Fibroblast of villous mesenchyme (primary cell): ENCODE results near the gene EXPH5. TPM values are rescaled to one million over a fixed set of nuclear protein-coding genes. Genes with fewer than 3 reads are reported as not detected.
"Not testable (repeated sequence)": the region's sequence is repeated elsewhere in the genome, so short reads cannot be mapped to it uniquely, and the experiment has no call there.

ENCODE experiments used
- DNase-seq: peaks from one replicate; pipeline ENCODE4 v3.0.0-alpha.2; 2010; ENCODE audit warnings: low read depth
- H3K4me3 ChIP-seq: 2 replicates; pipeline ENCODE4 v1.5.1; 2011; ENCODE audit warnings: low read depth, mild to moderate bottlenecking, low read length
- total RNA-seq: library from RNA; depleted of rRNA; stranded (reverse); fragments of >200 nt; gene quantifications from 2 replicates; pipeline ENCODE4 v1.2.3, GENCODE V29; 2012
- TF ChIP-seq, protein P1 (sequence below): IDR thresholded peaks from 2 replicates; pipeline ENCODE4 v1.5.1; 2012; ENCODE audit warnings: low read depth, mild to moderate bottlenecking, low read length; ENCODE audit not compliant: insufficient read depth

EXPH5 gene
- total RNA-seq, 1 donor, result 2.2 TPM

DNA sequence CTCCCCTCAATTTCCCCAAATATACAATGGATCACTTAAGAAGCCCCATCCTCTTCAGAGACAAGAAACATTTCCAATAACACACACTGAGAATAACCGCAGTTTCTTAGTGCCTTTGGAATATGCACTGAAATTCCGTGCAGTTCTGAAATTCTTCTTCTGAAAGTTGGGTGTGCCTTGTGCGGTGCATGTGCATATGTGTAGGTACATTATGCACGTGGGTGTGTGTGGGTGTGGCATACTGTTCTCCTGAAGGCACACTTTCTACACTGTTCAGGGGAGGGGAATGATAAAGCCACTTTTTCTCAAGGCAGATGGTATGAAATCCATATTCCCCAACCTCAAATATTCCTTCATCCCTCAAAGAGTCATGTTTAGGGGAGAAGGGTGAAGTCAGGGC, 1.7 kb downstream of the EXPH5 start:
- no peak overlapping the region for H3K4me3 ChIP-seq
- TF ChIP-seq, protein P1, sequence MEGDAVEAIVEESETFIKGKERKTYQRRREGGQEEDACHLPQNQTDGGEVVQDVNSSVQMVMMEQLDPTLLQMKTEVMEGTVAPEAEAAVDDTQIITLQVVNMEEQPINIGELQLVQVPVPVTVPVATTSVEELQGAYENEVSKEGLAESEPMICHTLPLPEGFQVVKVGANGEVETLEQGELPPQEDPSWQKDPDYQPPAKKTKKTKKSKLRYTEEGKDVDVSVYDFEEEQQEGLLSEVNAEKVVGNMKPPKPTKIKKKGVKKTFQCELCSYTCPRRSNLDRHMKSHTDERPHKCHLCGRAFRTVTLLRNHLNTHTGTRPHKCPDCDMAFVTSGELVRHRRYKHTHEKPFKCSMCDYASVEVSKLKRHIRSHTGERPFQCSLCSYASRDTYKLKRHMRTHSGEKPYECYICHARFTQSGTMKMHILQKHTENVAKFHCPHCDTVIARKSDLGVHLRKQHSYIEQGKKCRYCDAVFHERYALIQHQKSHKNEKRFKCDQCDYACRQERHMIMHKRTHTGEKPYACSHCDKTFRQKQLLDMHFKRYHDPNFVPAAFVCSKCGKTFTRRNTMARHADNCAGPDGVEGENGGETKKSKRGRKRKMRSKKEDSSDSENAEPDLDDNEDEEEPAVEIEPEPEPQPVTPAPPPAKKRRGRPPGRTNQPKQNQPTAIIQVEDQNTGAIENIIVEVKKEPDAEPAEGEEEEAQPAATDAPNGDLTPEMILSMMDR, result no peak
- no peak for DNase-seq

DNA sequence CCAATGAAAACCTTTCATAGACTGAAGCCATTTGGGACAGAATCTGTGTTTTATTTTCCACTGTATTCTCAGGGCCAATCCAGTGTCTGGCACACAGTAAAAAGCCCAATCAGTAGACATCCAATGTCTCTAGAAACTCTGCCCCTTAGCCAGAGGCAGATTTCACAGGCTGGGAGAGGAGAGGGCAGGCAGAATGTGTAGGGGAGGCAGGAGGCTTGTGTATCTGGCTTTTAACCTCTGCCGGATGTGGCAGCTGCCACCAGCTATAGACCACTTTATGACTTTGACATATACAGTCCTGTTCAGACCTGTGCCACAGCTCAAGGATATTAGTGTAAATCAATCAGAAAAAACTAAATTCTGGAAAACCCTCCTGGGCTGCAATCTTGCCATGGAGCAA, 4.4 kb downstream of the EXPH5 start:
- no peak overlapping the region for H3K4me3 ChIP-seq
- TF ChIP-seq, protein P1, result no peak
- no peak for DNase-seq

DNA sequence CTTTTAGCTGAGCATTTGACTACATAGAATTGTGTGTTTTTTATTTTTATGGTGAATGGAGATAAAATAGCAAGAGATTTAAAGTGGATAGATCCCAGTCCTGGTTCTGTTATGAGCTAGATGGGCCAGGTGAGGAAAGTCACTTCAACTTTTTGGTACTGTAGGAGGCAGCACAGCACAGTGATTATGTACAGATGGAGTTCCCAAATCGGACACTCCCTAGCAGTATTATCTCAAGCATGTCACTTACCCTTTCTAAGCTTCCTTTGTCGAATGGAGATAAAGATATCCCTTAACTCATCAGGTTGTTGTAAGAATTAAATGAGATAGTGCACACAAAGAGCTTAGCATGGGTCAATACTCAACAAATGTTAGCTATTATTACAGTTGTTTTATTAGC, 5.3 kb downstream of the EXPH5 start:
- TF ChIP-seq, protein P1, result no peak
- H3K4me3 ChIP-seq, result no peak overlapping the region
- DNase-seq, result no peak

DNA sequence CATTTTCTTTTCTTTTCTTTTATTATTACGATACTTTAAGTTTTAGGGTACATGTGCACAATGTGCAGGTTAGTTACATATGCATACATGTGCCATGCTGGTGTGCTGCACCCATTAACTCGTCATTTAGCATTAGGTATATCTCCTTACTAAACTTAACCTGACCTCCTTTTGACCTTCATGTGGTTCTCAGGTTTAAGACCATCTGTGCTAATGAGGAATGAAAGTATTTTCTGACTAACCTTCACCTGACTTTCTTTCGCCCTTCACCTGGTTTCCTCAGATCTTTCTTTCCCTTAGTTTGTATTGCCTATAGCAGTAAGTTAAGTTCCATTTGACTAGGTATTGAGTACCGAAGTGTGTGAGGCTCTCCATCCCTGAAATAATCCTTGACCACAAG, 6.5 kb downstream of the EXPH5 start:
- DNase-seq, result no peak
- TF ChIP-seq, protein P1, result no peak
- no peak overlapping the region for H3K4me3 ChIP-seq

DNA sequence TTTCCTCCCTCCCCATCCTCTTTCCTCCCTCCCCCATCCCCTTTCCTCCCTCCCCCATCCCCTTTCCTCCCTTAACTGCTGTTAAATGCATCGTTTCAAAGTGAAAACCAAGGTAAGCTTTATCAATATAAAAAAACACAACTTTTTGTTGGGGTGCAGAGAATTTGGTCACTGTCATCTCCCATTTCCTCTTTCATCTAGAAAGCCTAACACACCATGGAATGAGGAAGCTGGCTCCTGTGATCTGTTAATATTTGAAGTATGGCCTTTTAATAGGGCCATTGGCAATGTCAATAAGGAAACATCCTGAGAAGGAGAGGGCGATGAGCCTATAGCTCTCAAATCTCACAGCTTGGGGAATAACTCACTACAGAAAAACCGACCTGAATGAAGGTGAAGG, 7.0 kb downstream of the EXPH5 start:
- DNase-seq, result no peak
- TF ChIP-seq, protein P1, result no peak
- no peak overlapping the region for H3K4me3 ChIP-seq

DNA sequence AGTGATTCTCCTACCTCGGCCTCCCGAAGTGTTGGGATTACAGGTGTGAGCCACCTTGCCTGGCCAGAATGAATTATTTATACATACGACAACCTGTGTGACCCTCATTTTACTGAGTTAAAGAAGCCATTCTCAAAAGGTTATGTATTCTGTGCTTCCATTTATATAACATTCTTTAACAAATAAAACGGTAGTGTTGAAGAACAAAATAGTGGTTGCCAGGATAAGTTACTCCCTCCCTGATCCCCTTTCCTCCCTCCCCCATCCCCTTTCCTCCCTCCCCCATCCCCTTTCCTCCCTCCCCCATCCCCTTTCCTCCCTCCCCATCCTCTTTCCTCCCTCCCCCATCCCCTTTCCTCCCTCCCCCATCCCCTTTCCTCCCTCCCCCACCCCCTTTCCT, 7.4 kb downstream of the EXPH5 start:
- not testable (repeated sequence) for H3K4me3 ChIP-seq, DNase-seq

DNA sequence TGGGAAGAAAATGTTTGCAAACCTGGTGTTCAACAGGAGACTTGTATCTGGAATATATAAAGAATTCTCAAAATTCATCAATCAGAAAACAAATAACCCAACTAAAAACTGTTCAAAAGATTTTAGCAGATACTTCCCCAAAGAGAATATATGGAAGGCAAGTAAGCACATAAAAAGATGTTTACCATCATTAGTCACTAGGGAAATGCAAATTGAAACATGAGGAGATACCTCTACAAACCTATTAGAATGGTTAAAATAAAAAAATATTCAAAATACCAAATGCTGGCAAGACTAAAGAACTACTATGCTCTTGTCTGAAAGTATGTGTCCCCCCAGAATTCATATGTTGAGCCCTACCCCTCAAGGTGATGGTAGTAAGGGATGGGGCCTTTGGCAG, 8.6 kb downstream of the EXPH5 start:
- TF ChIP-seq, protein P1, result no peak

More for the DNA sequence above, 8.6 kb downstream of the EXPH5 start:
- no peak overlapping the region for H3K4me3 ChIP-seq
- DNase-seq, result no peak
